ENCODE results near the gene CGGBP1.

Gene CGGBP1

GRCh38 chr3:88003115-88003755, 55.6 kb downstream of the CGGBP1 start:
- TF ChIP-seq, protein P1, sequence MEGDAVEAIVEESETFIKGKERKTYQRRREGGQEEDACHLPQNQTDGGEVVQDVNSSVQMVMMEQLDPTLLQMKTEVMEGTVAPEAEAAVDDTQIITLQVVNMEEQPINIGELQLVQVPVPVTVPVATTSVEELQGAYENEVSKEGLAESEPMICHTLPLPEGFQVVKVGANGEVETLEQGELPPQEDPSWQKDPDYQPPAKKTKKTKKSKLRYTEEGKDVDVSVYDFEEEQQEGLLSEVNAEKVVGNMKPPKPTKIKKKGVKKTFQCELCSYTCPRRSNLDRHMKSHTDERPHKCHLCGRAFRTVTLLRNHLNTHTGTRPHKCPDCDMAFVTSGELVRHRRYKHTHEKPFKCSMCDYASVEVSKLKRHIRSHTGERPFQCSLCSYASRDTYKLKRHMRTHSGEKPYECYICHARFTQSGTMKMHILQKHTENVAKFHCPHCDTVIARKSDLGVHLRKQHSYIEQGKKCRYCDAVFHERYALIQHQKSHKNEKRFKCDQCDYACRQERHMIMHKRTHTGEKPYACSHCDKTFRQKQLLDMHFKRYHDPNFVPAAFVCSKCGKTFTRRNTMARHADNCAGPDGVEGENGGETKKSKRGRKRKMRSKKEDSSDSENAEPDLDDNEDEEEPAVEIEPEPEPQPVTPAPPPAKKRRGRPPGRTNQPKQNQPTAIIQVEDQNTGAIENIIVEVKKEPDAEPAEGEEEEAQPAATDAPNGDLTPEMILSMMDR (conservative IDR thresholded peaks at IDR 0.05; ENCODE audit: low read depth, low read length): peak; percentile 74
- no peak overlapping the region for H3K4me3 ChIP-seq (ENCODE audit: low read length)
- no peak for DNase-seq (ENCODE audit: low read depth)

DNA sequence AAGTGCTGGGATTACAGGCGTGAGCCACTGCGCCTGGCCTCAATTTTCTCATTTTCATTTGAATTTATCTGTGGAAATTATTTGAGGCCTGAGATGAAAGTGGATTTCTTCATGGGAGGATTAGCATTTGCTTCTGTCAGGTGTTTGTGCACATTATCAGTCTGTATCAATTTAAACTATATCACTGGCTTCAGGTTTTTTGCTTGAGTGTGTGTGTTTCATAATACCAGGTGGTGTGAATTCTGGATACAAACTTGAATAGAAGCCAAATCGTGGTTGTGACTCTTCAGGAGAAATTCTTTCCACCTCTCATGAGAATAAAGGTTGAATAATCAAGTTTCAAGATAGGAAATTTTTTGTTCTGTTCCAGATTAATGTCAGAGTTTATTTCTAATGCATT, 56.4 kb downstream of the CGGBP1 start:
- TF ChIP-seq, protein P1 (conservative IDR thresholded peaks at IDR 0.05; ENCODE audit: low read depth, low read length): no peak
- no peak overlapping the region for H3K4me3 ChIP-seq (ENCODE audit: low read length)
- DNase-seq (ENCODE audit: low read depth): no peak

Data from retinal pigment epithelial cell (primary cell).